HG02588 (cell line): ENCODE data around the gene DOCK7.
"Not testable (repeated sequence)": the region's sequence is repeated elsewhere in the genome, so short reads cannot be mapped to it uniquely, and the experiment has no call there.

ENCODE experiments used
- ATAC-seq: cut with Tn5 transposase; IDR thresholded peaks from one replicate; pipeline ENCODE4 v1.9.1; 2021; ENCODE audit warnings: mild to moderate bottlenecking, moderate library complexity; ENCODE audit not compliant: unreplicated experiment

Gene DOCK7

GRCh38 chr1:62687903-62688686 is at the start of gene DOCK7:
DOCK7 (minus strand) TSS chr1:62688386; CDS start chr1:62688264, 122 bp downstream.
- ATAC-seq: peak; percentile 81

- ATAC-seq: no peak
Observed at GRCh38 chr1:62735491-62736171, 47.4 kb upstream of the DOCK7 start.

DNA sequence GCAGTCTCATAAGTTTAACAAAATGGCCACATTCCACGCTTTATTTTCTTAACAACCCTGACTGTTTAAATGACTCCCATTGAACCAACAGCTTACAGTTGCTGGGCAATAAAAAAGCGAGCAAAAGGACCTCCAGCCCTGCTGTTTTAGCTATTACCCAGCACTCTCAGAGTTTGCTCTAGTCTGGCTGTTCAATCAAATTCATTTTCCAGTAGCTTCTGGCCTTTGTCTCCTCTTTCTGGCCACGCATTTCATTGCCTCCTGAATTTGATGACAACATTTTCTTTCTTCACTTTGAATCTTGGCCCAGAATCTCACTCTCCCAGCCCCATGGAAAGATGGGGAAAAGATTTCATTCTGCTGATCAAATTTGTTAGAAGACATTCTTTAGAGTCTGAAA is 44.1 kb upstream of the DOCK7 start:
- ATAC-seq: no peak

GRCh38 chr1:62728963-62729362 is 40.8 kb upstream of the DOCK7 start:
- no peak for ATAC-seq

GRCh38 chr1:62727656-62728407 is 39.6 kb upstream of the DOCK7 start:
- ATAC-seq: no peak

DNA sequence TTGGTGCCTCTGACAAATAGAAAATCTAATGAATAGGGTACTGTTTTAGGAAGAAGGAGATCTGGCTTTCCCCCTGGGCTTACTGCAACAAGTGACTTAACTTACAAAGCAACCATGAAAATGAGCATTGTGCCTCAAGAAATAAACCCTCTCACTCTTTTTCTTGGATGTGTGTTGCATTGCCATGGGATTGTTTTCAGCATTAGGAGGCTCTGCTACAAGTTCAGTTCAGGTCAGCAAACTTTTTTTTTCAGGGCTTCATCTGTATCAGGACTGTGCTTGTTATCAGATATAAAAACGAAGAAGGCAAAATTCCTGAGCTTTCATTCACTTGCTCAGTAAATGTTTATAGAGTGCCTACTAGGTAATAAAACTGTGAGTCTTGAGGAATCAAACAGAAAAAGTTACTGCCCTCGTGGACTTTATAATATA is 37.8 kb upstream of the DOCK7 start:
- ATAC-seq: no peak

DNA sequence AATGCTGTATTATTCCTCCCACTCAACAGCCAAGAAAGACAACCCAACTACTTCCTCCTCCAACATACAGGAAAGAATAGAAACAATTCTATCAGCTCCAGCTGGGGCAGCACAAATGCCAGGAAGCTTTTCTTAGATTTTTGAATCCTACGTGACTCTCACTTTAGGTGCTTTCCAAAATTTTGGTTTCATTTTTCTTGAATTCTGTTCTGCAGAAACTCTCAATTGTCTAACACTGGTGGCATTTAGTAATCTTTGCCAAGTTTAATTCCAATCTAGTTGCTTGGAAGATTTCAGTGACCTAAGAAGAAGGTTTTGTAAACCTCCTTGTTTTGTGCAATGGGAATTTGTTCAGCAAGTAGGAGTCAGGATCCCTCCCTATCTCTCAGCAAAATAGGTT is 37.1 kb upstream of the DOCK7 start:
- ATAC-seq: no peak

DNA sequence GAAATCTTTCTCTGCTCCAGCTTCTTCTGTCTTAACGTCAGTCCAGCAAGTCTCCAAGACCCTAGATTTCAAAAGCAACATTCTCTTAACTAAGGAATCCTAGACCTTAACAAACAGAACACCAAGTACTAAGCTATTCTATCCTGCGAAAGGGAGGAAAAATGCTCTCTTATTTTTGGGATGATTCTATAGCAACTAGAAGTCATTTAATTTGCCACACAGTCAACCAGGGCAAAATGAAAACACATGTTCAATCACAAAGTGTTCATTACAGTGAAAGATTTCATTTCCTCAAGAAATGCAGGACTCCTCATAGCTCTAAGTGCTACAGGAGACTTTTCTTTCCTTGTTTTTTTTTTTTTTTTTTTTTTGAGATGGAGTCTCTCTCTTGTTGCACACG is 36.2 kb upstream of the DOCK7 start:
- ATAC-seq: no peak

DNA sequence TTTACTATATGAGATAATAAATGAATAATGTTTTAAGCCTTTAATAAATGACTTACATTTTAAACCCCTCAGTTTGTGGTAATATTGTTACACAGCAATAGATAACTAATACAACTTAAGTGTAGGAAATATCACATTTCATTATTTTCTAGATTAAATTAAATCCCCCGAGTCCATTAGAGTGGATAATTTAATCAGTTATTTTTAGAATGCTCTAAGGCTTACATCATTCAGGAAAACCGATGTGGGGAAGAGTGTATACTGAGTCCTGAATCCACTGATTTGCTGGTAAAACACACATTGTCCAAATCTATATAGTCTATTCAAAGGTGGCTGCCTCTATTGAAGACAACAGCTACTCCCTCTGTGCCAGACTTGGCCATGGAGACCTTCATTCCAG is 35.7 kb upstream of the DOCK7 start:
- no peak for ATAC-seq

GRCh38 chr1:62722796-62723195 is 34.6 kb upstream of the DOCK7 start:
- ATAC-seq: peak; percentile 72

GRCh38 chr1:62720946-62721554 is 32.9 kb upstream of the DOCK7 start:
- no peak for ATAC-seq

GRCh38 chr1:62718400-62718799 is 30.2 kb upstream of the DOCK7 start:
- not testable (repeated sequence) for ATAC-seq

- ATAC-seq: no peak
Observed at GRCh38 chr1:62717483-62717882, 29.3 kb upstream of the DOCK7 start.

DNA sequence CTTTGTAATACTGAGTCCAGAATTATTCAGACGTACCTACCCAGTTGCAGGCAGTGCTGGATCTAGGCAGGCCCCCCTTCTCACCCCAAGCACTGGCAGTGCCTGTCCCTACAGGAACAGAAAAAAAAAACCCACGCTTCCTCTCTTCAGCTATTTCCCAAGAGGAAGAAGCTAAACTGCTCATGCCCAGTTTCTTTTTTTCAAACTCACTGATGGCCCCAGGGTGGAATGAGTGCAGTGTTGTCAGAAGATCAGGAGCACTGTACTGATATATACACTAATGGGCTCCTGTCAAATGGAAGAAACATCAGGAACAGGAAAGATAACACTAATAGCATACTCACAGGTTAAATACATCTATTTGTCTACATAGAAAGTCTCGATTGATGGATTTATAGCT is 28.2 kb upstream of the DOCK7 start:
- ATAC-seq: no peak

DNA sequence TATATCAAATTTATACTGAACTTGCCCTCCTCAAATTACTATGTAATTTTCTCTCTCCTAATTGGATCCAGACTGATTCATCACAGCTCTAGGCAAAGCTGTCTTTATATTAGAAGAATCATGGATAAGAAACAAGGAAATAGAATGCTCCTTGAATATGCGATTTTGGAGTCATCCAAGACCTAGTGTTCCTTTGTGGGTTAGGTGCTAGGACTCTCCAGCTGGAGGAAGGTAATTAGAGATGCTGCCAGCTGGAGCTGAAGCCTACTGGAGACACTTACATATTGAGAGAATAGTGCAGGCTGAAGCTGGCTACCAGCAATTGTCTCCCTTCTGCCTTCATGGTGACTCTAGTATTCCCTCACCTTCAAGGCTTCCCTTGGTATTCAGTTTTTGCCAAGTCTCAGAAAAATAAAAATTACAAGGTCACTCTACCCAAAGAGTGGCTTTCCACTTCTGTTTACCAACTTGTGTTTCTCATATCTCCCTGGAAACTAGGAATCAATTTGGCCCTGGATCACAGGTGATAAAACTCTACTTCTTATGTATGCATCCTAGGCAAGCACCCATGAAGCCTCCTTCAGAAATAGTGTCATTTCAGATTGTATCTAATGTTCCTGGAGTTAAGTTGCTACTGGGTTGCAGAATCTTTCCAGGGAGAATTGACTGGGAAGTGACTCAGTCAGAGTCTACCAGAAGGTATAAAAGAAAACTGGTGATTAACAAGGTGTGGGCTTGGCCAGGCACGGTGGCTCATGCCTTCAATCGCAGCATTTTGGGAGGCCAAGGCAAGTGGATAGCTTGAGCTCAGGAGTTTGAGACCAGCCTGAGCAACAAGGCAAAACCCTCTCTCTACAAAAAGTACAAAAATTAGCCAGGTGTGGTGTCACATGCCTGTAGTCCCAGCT is 24.4 kb upstream of the DOCK7 start:
- ATAC-seq: no peak

DNA sequence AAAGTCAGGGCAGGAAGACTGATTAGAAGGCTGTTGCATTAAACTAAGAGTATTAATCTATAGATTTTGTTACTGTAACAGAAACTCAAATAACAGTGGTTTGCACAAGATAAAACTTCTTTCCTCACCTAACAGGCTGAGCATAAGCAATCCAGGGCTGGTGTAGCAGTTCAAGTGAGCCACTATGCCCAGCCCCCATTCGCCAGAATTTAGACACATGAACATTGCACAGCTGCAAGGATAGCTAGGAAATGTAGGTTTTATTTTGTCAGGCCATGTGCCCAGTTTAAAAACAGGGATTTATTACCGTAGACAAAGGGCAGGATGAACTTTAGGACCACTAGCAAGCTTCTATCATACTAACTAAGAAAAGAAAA is 19.5 kb upstream of the DOCK7 start:
- ATAC-seq: no peak

DNA sequence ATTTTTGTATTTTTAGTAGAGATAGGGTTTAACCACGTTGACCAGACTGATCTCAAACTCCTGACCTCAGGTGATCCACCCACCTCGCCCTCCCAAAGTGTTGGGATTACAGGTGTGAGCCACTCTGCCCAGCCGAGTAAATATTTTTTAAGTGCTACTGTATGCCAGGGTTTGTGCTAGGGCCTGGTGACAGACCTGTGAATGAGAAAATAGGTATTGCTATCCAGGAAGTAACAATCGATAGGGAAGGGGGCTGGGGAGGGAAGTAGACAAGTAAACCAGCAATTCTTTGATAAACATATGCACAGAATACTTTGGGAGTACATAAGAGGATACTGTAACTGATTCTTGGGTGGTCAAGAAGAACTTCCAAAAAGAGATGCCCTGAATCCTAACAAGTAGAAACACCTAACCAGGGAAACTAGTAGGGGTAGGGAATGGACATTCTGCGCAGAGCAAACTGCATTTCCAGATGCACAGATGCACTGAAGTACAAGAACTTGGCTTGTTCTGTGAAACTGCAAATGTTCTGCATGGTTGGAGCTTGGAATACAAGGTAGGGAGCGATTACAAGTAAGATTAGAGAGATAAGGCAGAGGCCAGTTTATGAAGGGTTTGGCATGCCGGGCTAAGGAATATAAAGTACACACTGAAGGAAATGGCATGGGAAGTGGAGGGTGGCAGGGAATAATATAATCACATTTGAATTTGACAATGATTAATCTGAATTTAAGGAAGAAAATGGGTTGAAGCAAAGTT is 19.0 kb upstream of the DOCK7 start:
- ATAC-seq: no peak

- not testable (repeated sequence) for ATAC-seq
Observed at GRCh38 chr1:62698161-62698560, 10.0 kb upstream of the DOCK7 start.

DNA sequence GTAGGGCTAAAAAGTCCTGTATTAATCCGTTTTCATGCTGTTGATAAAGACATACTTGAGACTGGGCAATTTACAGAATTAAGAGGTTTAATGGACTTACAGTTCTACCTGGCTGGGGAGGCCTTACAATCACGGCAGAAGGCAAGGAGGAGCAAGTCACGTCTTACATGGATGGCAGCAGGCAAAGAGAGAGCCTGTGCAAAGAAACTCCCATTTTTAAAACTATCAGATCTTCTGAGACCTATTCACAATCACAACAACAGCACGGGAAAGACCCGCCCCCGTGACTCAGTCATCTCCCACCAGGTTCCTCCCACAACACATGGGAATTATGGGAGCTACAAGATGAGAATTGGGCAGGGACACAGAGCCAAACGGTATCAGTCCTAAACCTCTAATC is 6.3 kb upstream of the DOCK7 start:
- not testable (repeated sequence) for ATAC-seq

GRCh38 chr1:62693123-62693522 is 4.9 kb upstream of the DOCK7 start:
- ATAC-seq: no peak
